Measurements from ENCODE around the gene GOLGB1.

DNA sequence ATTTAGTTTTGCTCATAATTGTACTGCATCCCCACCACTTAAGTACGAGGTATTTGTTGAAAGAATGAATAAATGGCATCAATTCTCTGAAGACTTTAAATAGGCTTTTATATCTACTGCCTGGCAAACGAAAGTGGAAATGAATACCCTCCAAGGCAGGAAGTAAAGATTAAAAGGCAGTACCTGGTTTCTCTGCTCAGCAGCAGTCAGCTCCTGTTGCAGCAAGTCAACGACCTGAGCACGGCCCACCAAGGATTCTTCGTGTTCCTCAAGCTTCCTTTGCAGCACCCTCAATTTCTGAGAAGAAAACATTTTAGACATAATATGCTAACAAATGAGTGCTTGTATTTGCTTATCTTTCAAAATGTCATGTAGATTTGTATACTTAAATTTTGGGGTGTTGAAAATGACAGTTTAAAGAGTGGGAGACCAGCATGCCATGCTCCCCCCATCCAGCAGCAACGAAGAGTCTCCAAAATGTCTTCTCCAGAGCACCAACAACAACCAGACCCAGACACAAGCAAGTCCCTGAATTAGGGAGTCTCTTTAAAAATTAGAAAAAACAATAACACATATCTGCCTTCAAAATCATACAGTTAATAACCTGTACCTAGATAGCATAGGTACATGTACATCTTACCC, 31.2 kb downstream of the GOLGB1 start:
- TF ChIP-seq, protein P1, sequence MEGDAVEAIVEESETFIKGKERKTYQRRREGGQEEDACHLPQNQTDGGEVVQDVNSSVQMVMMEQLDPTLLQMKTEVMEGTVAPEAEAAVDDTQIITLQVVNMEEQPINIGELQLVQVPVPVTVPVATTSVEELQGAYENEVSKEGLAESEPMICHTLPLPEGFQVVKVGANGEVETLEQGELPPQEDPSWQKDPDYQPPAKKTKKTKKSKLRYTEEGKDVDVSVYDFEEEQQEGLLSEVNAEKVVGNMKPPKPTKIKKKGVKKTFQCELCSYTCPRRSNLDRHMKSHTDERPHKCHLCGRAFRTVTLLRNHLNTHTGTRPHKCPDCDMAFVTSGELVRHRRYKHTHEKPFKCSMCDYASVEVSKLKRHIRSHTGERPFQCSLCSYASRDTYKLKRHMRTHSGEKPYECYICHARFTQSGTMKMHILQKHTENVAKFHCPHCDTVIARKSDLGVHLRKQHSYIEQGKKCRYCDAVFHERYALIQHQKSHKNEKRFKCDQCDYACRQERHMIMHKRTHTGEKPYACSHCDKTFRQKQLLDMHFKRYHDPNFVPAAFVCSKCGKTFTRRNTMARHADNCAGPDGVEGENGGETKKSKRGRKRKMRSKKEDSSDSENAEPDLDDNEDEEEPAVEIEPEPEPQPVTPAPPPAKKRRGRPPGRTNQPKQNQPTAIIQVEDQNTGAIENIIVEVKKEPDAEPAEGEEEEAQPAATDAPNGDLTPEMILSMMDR (IDR thresholded peaks at IDR 0.05; ENCODE audit: extremely low read depth in 1 of 2, insufficient read depth in 1 of 2, low read depth in 1 of 2, low read length in 2 of 2), result no peak
- TF ChIP-seq, protein P2, sequence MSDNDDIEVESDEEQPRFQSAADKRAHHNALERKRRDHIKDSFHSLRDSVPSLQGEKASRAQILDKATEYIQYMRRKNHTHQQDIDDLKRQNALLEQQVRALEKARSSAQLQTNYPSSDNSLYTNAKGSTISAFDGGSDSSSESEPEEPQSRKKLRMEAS (IDR thresholded peaks at IDR 0.05; ENCODE audit: insufficient read depth, insufficient read length), result no peak
- TF ChIP-seq EZH2 (IDR thresholded peaks at IDR 0.05; ENCODE audit: borderline replicate concordance, low read depth, low read length, severe bottlenecking) (no peak), POLR2A (IDR thresholded peaks at IDR 0.05; ENCODE audit: low read depth, low read length) (no peak), POLR2AphosphoS5 (IDR thresholded peaks at IDR 0.05; ENCODE audit: insufficient read depth, low read depth, low read length) (no peak)
